Pancreas (tissue), 10 donors: ENCODE measurements around the gene BRD3OS. TPM values are rescaled to one million over a fixed set of nuclear protein-coding genes. Genes with fewer than 3 reads are reported as not detected.
A peak's percentile ranks its signal among the peaks of the same experiment; 100 is the strongest.

Experiments used
- ATAC-seq, 4 donors: fragments of 200-7000 bp; cut with Tn5 transposase; one replicate each; pipeline versions ENCODE4 v1.8.0 to v1.9.1; 2020; ENCODE audit warnings: mild to moderate bottlenecking in 4 of 4, moderate library complexity in 4 of 4
- DNase-seq, 6 donors: peaks; one replicate each; pipeline ENCODE4 v3.0.0-alpha.2; 2020
- FAIRE-seq: peaks from 2 replicates; lab custom pipeline; 2012; peaks lifted over from hg19 to GRCh38; lab: Jason Lieb, UNC
- H3K27ac ChIP-seq, 4 donors: fragments of 200-600 bp; sonication (generic); 1 replicate in 3 of 4; 2 replicates in 1 of 4; pipeline versions ENCODE4 v1.5.0 to v1.8.0; 2020
- H3K27me3 ChIP-seq, 4 donors: fragments of 200-600 bp; one replicate each; pipeline ENCODE4 v1.8.0; 2021
- H3K36me3 ChIP-seq, 3 donors: fragments of 200-600 bp; sonication (generic) in 1 of 3; one replicate each; pipeline versions ENCODE4 v1.5.0 to v1.8.0; 2020 to 2021
- H3K4me1 ChIP-seq, 3 donors: fragments of 200-600 bp; one replicate each; pipeline ENCODE4 v1.8.0; 2021
- H3K4me3 ChIP-seq, 4 donors: fragments of 200-600 bp; sonication (generic) in 2 of 4; one replicate each; pipeline versions ENCODE4 v1.5.0 to v1.8.0; 2020 to 2021
- H3K9me3 ChIP-seq, 4 donors: fragments of 200-600 bp; one replicate each; pipeline ENCODE4 v1.8.0; 2021
- CTCF ChIP-seq, 4 donors: fragments of 200-600 bp; sonication (generic) in 3 of 4; IDR thresholded peaks; one replicate each; pipeline versions ENCODE4 v1.5.0 to v1.8.0; 2021; ENCODE audit warnings: antibody characterized with exemption in 4 of 4
- WGBS, 2 donors: extraction: QIAGEN DNeasy Blood & Tissue Kit; methylation state at CpG; one replicate each; pipeline ENCODE4 v1.1.7; 2013; 5-methylcytosine and 5-hydroxymethylcytosine counted together
- intact Hi-C, 3 donors: fragments of 100-400 bp; cut with DNase I; formaldehyde crosslinking; loops; one replicate each; pipeline versions ENCODE4 v1.11.1 to v1.14.2; 2022
- polyA plus RNA-seq, 2 donors: library from polyadenylated mRNA; stranded (reverse); fragments of 200-250 nt; gene quantifications; one replicate each; pipeline ENCODE4 v1.2.3, GENCODE V29; 2013
- total RNA-seq, 6 donors: library from RNA; stranded (reverse); fragmentation: NEBNext Ultra II Directional in 4 of 6; extraction: Animal tissue kit (Norgen Biotek cat#: 25700) in 4 of 6; gene quantifications; one replicate each; pipeline versions ENCODE4 v1.2.1 to v1.2.4, GENCODE V29; 2021 to 2023
- donor health status: healthy with polysubstance abuse.
- donor health status: DM: no; HTN: no; CAD: no; lungs with moderate emphysema.
- donor health status: DM: no; HTN: no; CAD: no.
- donor health status: control.
- donor health status: control.
- donor health status: Bipolar disorder and iron deficiency.
- donor health status: DM: yes; HTN: yes; CAD: no.
- donor health status: DM: no; HTN: no; CAD: no.
- donor health status: DM: no; HTN: no; CAD: no.
- donor health status: DM: yes; HTN: yes; CAD: no.

The BRD3OS gene
- total and polyA plus RNA-seq, 8 donors = 4.8 to 12.5 (median 7.3) TPM

DNA sequence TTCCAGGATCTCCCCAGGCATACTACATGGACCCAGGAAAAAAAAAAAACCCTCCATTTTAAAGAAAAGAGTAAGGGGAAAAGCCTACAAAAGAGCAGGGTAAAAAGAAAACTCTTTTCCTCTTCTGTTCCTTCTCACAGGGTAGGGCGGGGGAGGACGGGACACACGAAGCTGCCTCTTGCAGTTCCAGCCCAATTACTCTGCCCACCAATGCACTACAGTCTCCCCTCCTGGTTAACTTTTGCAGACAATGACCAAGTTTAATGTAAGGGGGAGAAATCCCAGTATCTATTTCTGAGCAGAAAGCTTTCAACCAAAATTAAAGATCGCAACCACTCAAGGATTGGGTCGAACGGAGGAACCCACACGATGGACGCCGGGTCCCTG lies 41.2 kb downstream of the BRD3OS start:
- peaks cover 0 to 14% (median 7%) of the 10 kb centered on the region in 3 donors for H3K4me1 ChIP-seq
- no peaks in the 10 kb centered on the region for H3K27me3 ChIP-seq
- TF ChIP-seq CTCF (IDR thresholded peaks at IDR 0.05) = no peak
- FAIRE-seq = no peak
- H3K9me3 ChIP-seq = no peaks in the 10 kb centered on the region
- WGBS, 2 donors = 3 to 5% methylated on average over 9 of the region's 9 CpGs
- no peak for DNase-seq
- intact Hi-C loops = loop anchor here in 1 of 3 donors (10.0 kb wide), 1 partner anchor 68 kb away; the partner anchor contains the start of gene WDR5
- no peaks in the 10 kb centered on the region for H3K36me3 ChIP-seq
- no peak for ATAC-seq
- peak overlapping the region; percentile 46 to 78 (median 55) for H3K4me3 ChIP-seq
- H3K27ac ChIP-seq = peak overlapping the region; percentile 17 to 70 (median 56)

DNA sequence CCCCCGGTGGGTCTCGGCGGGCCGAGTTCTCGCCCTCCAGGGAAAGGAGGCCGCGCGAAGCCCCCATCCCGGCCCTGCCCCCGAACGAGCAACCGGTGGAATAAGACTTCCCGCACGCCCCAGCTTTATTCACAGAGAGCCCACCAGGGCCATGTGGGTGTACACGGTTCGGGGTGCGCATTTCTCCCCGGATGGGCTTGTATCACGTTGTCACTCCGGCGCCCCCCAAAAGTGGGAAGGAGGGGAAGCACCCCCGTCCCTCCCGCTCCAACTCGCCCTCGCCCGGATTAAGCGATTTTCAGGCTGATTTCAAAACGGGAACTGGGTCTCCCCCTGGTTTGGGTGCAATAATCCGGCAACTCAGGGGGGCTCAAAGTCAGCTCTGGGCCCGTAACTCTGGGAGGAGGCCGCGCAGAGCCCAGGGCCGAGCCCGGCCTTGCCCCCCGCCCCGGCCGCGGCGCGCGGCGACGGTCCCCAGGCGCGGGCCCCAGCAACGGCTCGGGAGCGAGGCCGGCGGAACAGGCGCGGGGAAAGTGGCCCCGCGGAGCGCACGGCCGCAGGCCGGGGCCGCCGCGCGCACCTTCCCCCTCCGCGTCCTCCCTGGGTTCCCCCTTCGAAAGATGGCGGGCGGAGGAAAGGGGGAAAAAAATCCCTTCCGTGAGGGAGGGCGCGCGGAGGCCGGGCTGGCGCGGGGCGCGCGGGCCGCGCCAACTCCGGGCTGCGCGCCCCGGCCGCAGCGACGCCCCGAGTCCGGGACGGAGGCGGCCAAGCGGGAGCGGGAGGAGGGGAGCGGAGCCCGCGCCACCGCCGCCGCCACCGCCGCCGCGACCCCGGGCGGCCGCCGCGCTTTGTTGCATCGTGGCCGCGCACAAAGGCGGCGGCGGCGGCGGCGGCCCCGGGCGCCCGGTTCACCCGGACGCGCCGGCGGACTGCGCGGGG lies 41.9 kb downstream of the BRD3OS start:
- peak overlapping the region; percentile 17 to 70 (median 56) for H3K27ac ChIP-seq
- peak overlapping the region; percentile 46 to 78 (median 55) for H3K4me3 ChIP-seq
- peaks cover 0 to 11% (median 7%) of the 10 kb centered on the region in 3 donors for H3K4me1 ChIP-seq
- 1% methylated on average over 52 to 126 of the region's 126 CpGs for WGBS, 2 donors
- no peak for TF ChIP-seq CTCF (IDR thresholded peaks at IDR 0.05)
- H3K9me3 ChIP-seq = no peaks in the 10 kb centered on the region
- intact Hi-C loops = loop anchor here in 1 of 3 donors (10.0 kb wide), 1 partner anchor 68 kb away; the partner anchor contains the start of gene WDR5
- H3K27me3 ChIP-seq = no peaks in the 10 kb centered on the region
- FAIRE-seq = no peak
- ATAC-seq = peak in 1 of 4 donors; percentile 8
- DNase-seq = peak in 4 of 6 donors; percentile 45 to 72 (median 63)
- H3K36me3 ChIP-seq = no peaks in the 10 kb centered on the region

DNA sequence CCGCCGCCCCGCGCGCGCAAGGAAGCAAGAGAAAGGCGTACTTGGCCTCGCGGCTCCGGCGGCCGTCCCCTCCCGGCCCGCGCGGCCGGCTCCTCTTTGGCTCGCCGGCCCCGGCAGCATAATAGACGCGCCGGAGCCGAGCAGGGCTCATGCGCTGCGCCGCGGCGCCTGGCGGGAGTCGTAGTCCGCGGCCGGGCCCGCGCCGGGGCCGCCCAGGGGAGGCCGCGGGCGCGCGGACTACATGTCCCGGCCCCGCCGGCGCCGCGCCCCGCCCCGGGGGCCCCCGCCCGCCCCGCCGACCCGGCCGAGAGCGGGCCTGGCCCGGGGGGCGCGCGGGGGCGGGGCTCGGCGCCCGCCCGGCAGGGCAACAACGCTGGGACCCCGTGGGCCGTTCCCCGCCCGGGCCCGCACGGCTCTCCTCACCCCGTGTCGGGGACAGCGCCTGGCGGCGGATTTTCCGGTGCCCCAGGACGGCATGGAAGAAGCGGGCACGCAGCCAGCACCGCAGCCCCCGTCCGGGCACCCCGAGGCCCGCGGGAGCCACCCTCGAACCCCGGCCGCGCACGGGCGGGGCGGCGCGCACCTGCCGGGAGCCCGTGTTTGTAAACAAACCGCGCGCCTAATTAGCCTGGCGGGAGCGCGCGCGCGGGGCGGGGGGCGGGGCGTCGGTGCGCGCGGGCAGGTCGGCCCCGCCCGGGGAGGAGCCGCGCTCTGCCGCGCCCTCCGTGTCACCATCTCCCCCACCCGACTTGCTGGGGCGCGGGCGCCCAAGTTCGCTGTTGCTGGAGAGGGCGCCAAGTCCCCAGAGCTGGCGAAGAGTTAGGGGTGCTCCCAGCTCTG lies 42.8 kb downstream of the BRD3OS start, which contains the start of gene BRD3:
Gene BRD3 (minus strand): TSS at position 123 of the 840 bp plus-strand sequence. CDS start 14,549 bp downstream, outside the sequence.
- Histone ChIP-seq H3K9me3 (no peaks in the 10 kb centered on the region), H3K27ac (peak within 1 kb of the TSS; percentile 89 to 97 (median 94)), H3K27me3 (no peaks in the 10 kb centered on the region), H3K4me1 (peaks cover 0 to 7% (median 7%) of the 10 kb centered on the region in 3 donors), H3K36me3 (no peaks in the 10 kb centered on the region), H3K4me3 (peak within 1 kb of the TSS; percentile 61 to 83 (median 74))
- TF ChIP-seq CTCF (IDR thresholded peaks at IDR 0.05) = no peak
- 0 to 1% methylated on average over 46 to 131 of the region's 131 CpGs for WGBS, 2 donors
- DNase-seq = peak; percentile 75 to 93 (median 87)
- peak; percentile 83 to 84 (median 84) for ATAC-seq
- intact Hi-C loops = loop anchor here in 1 of 3 donors (10.0 kb wide), 1 partner anchor 67 kb away; the partner anchor contains the start of gene WDR5
- FAIRE-seq = no peak

DNA sequence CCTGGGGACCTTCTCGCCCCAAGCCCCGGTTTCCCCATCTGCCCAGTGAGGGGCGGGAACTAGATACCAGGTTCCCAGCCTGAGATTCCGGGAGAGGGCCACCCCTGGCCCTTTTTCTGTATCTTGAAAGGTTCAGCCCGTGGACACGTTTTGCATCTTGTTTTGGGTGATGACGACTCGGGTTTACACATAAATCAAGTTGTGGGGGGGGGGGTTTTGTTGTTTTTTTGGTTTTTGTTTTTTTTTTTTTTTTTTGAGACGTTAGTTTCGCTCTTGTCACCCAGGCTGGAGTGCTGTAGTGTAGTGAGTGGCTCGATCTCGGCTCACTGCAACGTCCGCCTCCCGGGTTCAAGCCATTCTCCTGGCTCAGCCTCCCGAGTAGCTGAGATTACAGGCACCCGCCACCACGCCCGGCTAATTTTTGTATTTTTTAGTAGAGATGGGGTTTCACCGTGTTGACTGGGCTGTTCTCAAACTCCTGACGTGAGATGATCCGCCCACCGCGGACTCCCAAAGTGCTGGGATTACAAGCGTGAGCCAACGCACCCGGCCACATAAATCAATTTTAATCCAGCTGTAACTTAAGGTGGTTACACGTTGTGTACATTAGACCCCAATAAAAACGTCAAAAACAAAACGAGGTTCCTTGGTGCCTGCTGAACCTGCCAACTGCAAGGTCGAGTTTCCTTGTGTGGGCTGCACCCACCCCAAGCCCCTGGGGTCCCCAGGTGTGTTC lies 43.6 kb downstream of the BRD3OS start:
- intact Hi-C loops = loop anchor here in 1 of 3 donors (10.0 kb wide), 1 partner anchor 66 kb away; the partner anchor contains the start of gene WDR5
- ATAC-seq (peak; percentile 7 to 17 (median 11)), DNase-seq (peak in 2 of 6 donors; percentile 20 to 21), FAIRE-seq (no peak)
- Histone ChIP-seq H3K4me1 (peaks cover 0 to 7% (median 7%) of the 10 kb centered on the region in 3 donors), H3K27me3 (no peaks in the 10 kb centered on the region), H3K4me3 (peak overlapping the region; percentile 61 to 83 (median 74)), H3K27ac (peak overlapping the region; percentile 89 to 97 (median 94)), H3K36me3 (no peaks in the 10 kb centered on the region), H3K9me3 (no peaks in the 10 kb centered on the region)
- WGBS, 2 donors = 7% methylated on average over 31 of the region's 31 CpGs
- TF ChIP-seq CTCF (IDR thresholded peaks at IDR 0.05) = no peak
